ENCODE measurements around the gene ART1. TPM values are rescaled to one million over a fixed set of nuclear protein-coding genes. Genes with fewer than 3 reads are reported as not detected.

Gene ART1
- total and polyA plus RNA-seq, 2 of the 4 experiments (the other 2 are of a cell fraction) = not detected

DNA sequence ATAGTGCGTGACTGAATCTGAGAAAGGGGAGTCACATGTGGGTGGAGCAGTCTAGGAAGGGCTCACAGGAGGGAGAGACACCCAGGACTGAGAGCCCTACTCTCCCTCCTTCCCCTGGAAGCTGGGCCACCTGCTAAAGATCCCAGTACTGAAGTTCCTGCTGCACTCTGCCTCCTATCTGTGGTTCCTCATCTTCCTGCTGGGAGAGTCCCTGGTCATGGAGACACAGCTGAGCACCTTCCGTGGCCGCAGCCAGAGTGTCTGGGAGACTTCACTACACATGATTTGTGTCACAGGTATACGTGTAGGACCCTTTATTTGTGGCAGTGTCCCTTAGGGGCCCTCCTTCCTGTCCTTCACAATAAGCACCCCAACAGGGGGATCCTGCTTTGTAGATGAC lies 22.4 kb upstream of the ART1 start:
- no CpG with 5 or more reads among the region's 4 CpGs for WGBS, 2 experiments (ENCODE audit: extremely low coverage in 2 of 2, insufficient read length in 1 of 2)
- DNase-seq (no peak), ATAC-seq (ENCODE audit: low read depth) (no peak)
- H2BK5ac ChIP-seq (ENCODE audit: low read depth, low read length, poor library complexity, severe bottlenecking) = no peak overlapping the region
- H4K20me1 ChIP-seq (ENCODE audit: insufficient read depth, low read length) = no peaks in the 10 kb centered on the region
- H2AK9ac ChIP-seq (replicated peaks; ENCODE audit: low read depth, low read length, poor library complexity) = no peak overlapping the region
- H3K56ac ChIP-seq (ENCODE audit: extremely low read depth, insufficient read depth, low read length) = no peak overlapping the region
- no peaks in the 10 kb centered on the region for H3K79me1 ChIP-seq (ENCODE audit: low read depth in 1 of 2, low read length in 2 of 2)
- intact Hi-C loops (cut with micrococcal nuclease) = no loop called here
- no peak overlapping the region for H3K4me2 ChIP-seq (ENCODE audit: low read depth, low read length)
- BruUV-seq (replicated peaks) = no TSS peak
- H3K9me3 ChIP-seq (ENCODE audit: control insufficient read depth, insufficient read depth, low read length) = no peaks in the 10 kb centered on the region
- H2BK20ac ChIP-seq (ENCODE audit: low read depth, low read length) = no peak overlapping the region
- no peak overlapping the region for H4K91ac ChIP-seq (ENCODE audit: insufficient read depth, low read depth, low read length)
- no peak overlapping the region for H3K23ac ChIP-seq (ENCODE audit: low read depth, low read length)
- H2AK5ac ChIP-seq (ENCODE audit: low read depth, low read length) = no peak overlapping the region
- no peak overlapping the region for H3K4ac ChIP-seq (ENCODE audit: low read depth, low read length)
- H3K4me1 ChIP-seq (ENCODE audit: control insufficient read depth, insufficient read depth, low read length) = no peaks in the 10 kb centered on the region
- peaks cover 19% of the 10 kb centered on the region for H3K27me3 ChIP-seq (ENCODE audit: control insufficient read depth, insufficient read depth, low read length)
- H4K8ac ChIP-seq (ENCODE audit: low read depth in 2 of 2, low read length in 2 of 2) = no peak overlapping the region
- no peak overlapping the region for H3K4me3 ChIP-seq (ENCODE audit: insufficient read depth, low read depth, low read length)
- H2BK120ac ChIP-seq (ENCODE audit: low read depth, low read length) = no peak overlapping the region
- no peak overlapping the region for H3K18ac ChIP-seq (ENCODE audit: low read depth, low read length)
- TF ChIP-seq MAFK (IDR thresholded peaks at IDR 0.05; ENCODE audit: low read depth, low read length) (no peak), CEBPB (IDR thresholded peaks at IDR 0.05; ENCODE audit: low read depth, low read length) (no peak), POLR2A (IDR thresholded peaks at IDR 0.05; ENCODE audit: low read depth, low read length) (no peak), BHLHE40 (IDR thresholded peaks at IDR 0.05; ENCODE audit: low read depth, low read length) (no peak), CHD1 (IDR thresholded peaks at IDR 0.05; ENCODE audit: low read depth, low read length) (no peak), RFX5 (IDR thresholded peaks at IDR 0.05; ENCODE audit: low read depth, low read length) (no peak), RCOR1 (IDR thresholded peaks at IDR 0.05; ENCODE audit: insufficient replicate concordance, low read length) (no peak), NFE2L2 (IDR thresholded peaks at IDR 0.05; ENCODE audit: low read depth, low read length) (no peak), RAD21 (IDR thresholded peaks at IDR 0.05; ENCODE audit: low read length) (no peak), SMC3 (IDR thresholded peaks at IDR 0.05; ENCODE audit: low read depth, low read length) (no peak), MXI1 (IDR thresholded peaks at IDR 0.05; ENCODE audit: borderline replicate concordance, low read depth, low read length) (no peak), MAZ (IDR thresholded peaks at IDR 0.05; ENCODE audit: borderline replicate concordance, low read depth, low read length) (no peak), FOS (IDR thresholded peaks at IDR 0.05; ENCODE audit: low read depth, low read length) (no peak)
- TF ChIP-seq, protein P1, sequence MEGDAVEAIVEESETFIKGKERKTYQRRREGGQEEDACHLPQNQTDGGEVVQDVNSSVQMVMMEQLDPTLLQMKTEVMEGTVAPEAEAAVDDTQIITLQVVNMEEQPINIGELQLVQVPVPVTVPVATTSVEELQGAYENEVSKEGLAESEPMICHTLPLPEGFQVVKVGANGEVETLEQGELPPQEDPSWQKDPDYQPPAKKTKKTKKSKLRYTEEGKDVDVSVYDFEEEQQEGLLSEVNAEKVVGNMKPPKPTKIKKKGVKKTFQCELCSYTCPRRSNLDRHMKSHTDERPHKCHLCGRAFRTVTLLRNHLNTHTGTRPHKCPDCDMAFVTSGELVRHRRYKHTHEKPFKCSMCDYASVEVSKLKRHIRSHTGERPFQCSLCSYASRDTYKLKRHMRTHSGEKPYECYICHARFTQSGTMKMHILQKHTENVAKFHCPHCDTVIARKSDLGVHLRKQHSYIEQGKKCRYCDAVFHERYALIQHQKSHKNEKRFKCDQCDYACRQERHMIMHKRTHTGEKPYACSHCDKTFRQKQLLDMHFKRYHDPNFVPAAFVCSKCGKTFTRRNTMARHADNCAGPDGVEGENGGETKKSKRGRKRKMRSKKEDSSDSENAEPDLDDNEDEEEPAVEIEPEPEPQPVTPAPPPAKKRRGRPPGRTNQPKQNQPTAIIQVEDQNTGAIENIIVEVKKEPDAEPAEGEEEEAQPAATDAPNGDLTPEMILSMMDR (conservative IDR thresholded peaks at IDR 0.05; ENCODE audit: low read depth, low read length) = no peak
- TF ChIP-seq, protein P2, sequence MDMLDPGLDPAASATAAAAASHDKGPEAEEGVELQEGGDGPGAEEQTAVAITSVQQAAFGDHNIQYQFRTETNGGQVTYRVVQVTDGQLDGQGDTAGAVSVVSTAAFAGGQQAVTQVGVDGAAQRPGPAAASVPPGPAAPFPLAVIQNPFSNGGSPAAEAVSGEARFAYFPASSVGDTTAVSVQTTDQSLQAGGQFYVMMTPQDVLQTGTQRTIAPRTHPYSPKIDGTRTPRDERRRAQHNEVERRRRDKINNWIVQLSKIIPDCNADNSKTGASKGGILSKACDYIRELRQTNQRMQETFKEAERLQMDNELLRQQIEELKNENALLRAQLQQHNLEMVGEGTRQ (IDR thresholded peaks at IDR 0.05; ENCODE audit: low read depth, low read length) = no peak
- TF ChIP-seq, protein P3, sequence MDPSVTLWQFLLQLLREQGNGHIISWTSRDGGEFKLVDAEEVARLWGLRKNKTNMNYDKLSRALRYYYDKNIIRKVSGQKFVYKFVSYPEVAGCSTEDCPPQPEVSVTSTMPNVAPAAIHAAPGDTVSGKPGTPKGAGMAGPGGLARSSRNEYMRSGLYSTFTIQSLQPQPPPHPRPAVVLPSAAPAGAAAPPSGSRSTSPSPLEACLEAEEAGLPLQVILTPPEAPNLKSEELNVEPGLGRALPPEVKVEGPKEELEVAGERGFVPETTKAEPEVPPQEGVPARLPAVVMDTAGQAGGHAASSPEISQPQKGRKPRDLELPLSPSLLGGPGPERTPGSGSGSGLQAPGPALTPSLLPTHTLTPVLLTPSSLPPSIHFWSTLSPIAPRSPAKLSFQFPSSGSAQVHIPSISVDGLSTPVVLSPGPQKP (IDR thresholded peaks at IDR 0.05; ENCODE audit: borderline replicate concordance, low read depth, low read length) = no peak
- no peak overlapping the region for H2BK15ac ChIP-seq (ENCODE audit: low read depth, low read length)
- no peak overlapping the region for H3K14ac ChIP-seq (replicated peaks; ENCODE audit: low read depth, low read length)
- in situ Hi-C loops (cut with MboI; ENCODE audit: low sequenced_read_pairs) = no loop called here
- no peaks in the 10 kb centered on the region for H3K9me1 ChIP-seq (ENCODE audit: insufficient read depth, low read length)
- no peak overlapping the region for H2AFZ ChIP-seq (replicated peaks; ENCODE audit: low read length, poor library complexity)
- H3K9ac ChIP-seq (ENCODE audit: low read depth, low read length) = no peak overlapping the region
- no peak overlapping the region for H3K27ac ChIP-seq (ENCODE audit: insufficient read depth, low read length)
- no peak overlapping the region for H4K5ac ChIP-seq (ENCODE audit: low read depth, low read length)
- ChIA-PET CTCF (no interaction called here), POLR2A (ENCODE audit: unreplicated experiment) (no interaction called here)
- dilution Hi-C loops (cut with HindIII; ENCODE audit: low sequenced_read_pairs, unreplicated experiment) = no loop called here
- no peaks in the 10 kb centered on the region for H3K36me3 ChIP-seq (ENCODE audit: control insufficient read depth, insufficient read depth, low read length)

All from IMR-90 (cell line).